SH-SY5Y (cell line): ENCODE data around the gene MSN.

ENCODE experiments used
- GATA2 ChIP-seq: IDR thresholded peaks from 2 replicates; pipeline ENCODE4 v1.6.1; 2011; ENCODE audit warnings: mild to moderate bottlenecking, low read depth, low read length
- GATA3 ChIP-seq: IDR thresholded peaks from 2 replicates; pipeline ENCODE4 v1.6.1; 2011; ENCODE audit warnings: low read depth, mild to moderate bottlenecking, low read length, moderate library complexity

- TF ChIP-seq GATA2 (no peak), GATA3 (no peak)
These were observed 59.3 kb downstream of the MSN start for GRCh38 chrX:65726715-65727114.
